ENCODE results near the gene PNPLA7. TPM values are rescaled to one million over a fixed set of nuclear protein-coding genes. Genes with fewer than 3 reads are reported as not detected.

PNPLA7 gene
- total and polyA plus RNA-seq, 2 of the 4 experiments (the other 2 are of a cell fraction), result under 0.01 to 0.89 TPM

GRCh38 chr9:137564134-137564533, 13.9 kb upstream of the PNPLA7 start:
- Histone ChIP-seq H3K18ac (ENCODE audit: low read depth, low read length) (no peak overlapping the region), H4K5ac (ENCODE audit: low read depth, low read length) (no peak overlapping the region), H3K4me2 (ENCODE audit: low read depth, low read length) (no peak overlapping the region), H4K8ac (ENCODE audit: low read depth in 2 of 2, low read length in 2 of 2) (no peak overlapping the region), H2BK120ac (ENCODE audit: low read depth, low read length) (no peak overlapping the region), H3K9me3 (ENCODE audit: control insufficient read depth, insufficient read depth, low read length) (no peaks in the 10 kb centered on the region), H4K20me1 (ENCODE audit: insufficient read depth, low read length) (0 out of 2 replicates have a peak, but pooled peaks cover 4% of the 10 kb centered on the region), H3K9ac (ENCODE audit: low read depth, low read length) (no peak overlapping the region), H4K91ac (ENCODE audit: insufficient read depth, low read depth, low read length) (no peak overlapping the region), H3K4ac (ENCODE audit: low read depth, low read length) (no peak overlapping the region), H2AK5ac (ENCODE audit: low read depth, low read length) (no peak overlapping the region), H3K4me3 (ENCODE audit: insufficient read depth, low read depth, low read length) (no peak overlapping the region), H2AFZ (replicated peaks; ENCODE audit: low read length, poor library complexity) (no peak overlapping the region), H3K23ac (ENCODE audit: low read depth, low read length) (no peak overlapping the region), H2AK9ac (replicated peaks; ENCODE audit: low read depth, low read length, poor library complexity) (peak overlapping the region; percentile 1), H3K27me3 (ENCODE audit: control insufficient read depth, insufficient read depth, low read length) (no peaks in the 10 kb centered on the region), H3K9me1 (ENCODE audit: insufficient read depth, low read length) (no peaks in the 10 kb centered on the region), H2BK5ac (ENCODE audit: low read depth, low read length, poor library complexity, severe bottlenecking) (no peak overlapping the region), H3K36me3 (ENCODE audit: control insufficient read depth, insufficient read depth, low read length) (peaks cover 33% of the 10 kb centered on the region), H3K4me1 (ENCODE audit: control insufficient read depth, insufficient read depth, low read length) (no peaks in the 10 kb centered on the region), H3K27ac (ENCODE audit: insufficient read depth, low read length) (no peak overlapping the region), H3K79me1 (ENCODE audit: low read depth in 1 of 2, low read length in 2 of 2) (peaks cover 0 to 5% of the 10 kb centered on the region in 2 experiments; a peak in 1 of 4 replicates), H3K14ac (replicated peaks; ENCODE audit: low read depth, low read length) (no peak overlapping the region), H2BK15ac (ENCODE audit: low read depth, low read length) (no peak overlapping the region), H3K56ac (ENCODE audit: extremely low read depth, insufficient read depth, low read length) (no peak overlapping the region), H2BK20ac (ENCODE audit: low read depth, low read length) (no peak overlapping the region)
- CTCF ChIA-PET, result no interaction called here
- WGBS, 2 experiments (ENCODE audit: extremely low coverage in 2 of 2, insufficient read length in 1 of 2), result no CpG with 5 or more reads among the region's 10 CpGs
- ATAC-seq (ENCODE audit: low read depth) (no peak), DNase-seq (no peak)
- in situ Hi-C loops (cut with MboI; ENCODE audit: low sequenced_read_pairs) (no loop called here), intact Hi-C loops (cut with micrococcal nuclease) (no loop called here), dilution Hi-C loops (cut with HindIII; ENCODE audit: low sequenced_read_pairs, unreplicated experiment) (no loop called here)
- TF ChIP-seq FOS (IDR thresholded peaks at IDR 0.05; ENCODE audit: low read depth, low read length) (no peak), MAFK (IDR thresholded peaks at IDR 0.05; ENCODE audit: low read depth, low read length) (no peak), RFX5 (IDR thresholded peaks at IDR 0.05; ENCODE audit: low read depth, low read length) (no peak), RCOR1 (IDR thresholded peaks at IDR 0.05; ENCODE audit: insufficient replicate concordance, low read length) (no peak), BHLHE40 (IDR thresholded peaks at IDR 0.05; ENCODE audit: low read depth, low read length) (no peak)
- TF ChIP-seq, protein P1, sequence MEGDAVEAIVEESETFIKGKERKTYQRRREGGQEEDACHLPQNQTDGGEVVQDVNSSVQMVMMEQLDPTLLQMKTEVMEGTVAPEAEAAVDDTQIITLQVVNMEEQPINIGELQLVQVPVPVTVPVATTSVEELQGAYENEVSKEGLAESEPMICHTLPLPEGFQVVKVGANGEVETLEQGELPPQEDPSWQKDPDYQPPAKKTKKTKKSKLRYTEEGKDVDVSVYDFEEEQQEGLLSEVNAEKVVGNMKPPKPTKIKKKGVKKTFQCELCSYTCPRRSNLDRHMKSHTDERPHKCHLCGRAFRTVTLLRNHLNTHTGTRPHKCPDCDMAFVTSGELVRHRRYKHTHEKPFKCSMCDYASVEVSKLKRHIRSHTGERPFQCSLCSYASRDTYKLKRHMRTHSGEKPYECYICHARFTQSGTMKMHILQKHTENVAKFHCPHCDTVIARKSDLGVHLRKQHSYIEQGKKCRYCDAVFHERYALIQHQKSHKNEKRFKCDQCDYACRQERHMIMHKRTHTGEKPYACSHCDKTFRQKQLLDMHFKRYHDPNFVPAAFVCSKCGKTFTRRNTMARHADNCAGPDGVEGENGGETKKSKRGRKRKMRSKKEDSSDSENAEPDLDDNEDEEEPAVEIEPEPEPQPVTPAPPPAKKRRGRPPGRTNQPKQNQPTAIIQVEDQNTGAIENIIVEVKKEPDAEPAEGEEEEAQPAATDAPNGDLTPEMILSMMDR (conservative IDR thresholded peaks at IDR 0.05; ENCODE audit: low read depth, low read length), result no peak
- POLR2A ChIA-PET (ENCODE audit: unreplicated experiment), result no interaction called here
- no TSS peak for BruUV-seq (replicated peaks)

All from IMR-90 (cell line).